ENCODE data around the gene PALM. TPM values are rescaled to one million over a fixed set of nuclear protein-coding genes. Genes with fewer than 3 reads are reported as not detected.
A peak's percentile ranks its signal among the peaks of the same experiment; 100 is the strongest.

PALM gene
- total and polyA plus RNA-seq, 2 donors, result 23.6 to 69.3 TPM

DNA sequence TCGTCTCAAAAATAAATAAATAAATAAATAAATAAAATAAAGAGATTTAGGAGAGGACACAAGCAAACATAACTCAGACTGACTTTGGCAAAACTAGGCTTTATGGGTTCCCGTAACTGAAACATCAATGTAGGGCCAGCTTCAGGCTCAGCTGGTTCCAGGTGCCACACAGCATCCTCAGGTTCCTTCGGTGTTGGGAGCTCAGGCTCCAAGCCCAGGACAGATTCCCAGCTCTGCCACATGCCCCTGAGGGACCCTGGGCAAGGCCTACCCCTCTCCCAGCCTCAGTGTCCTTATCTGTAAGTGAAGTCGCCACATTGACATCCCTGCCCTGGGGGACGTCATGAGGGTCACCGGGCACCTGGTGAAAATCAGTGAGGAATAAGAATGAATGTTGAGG, 60.9 kb downstream of the PALM start:
- Histone ChIP-seq H3K4me1 (ENCODE audit: insufficient read depth) (no peaks in the 10 kb centered on the region), H3K27ac (ENCODE audit: low read depth) (no peak overlapping the region), H3K36me3 (ENCODE audit: insufficient read depth) (no peaks in the 10 kb centered on the region), H3K4me3 (ENCODE audit: low read depth, low read length) (no peak overlapping the region)
- WGBS, result 81% methylated on average over 6 of the region's 6 CpGs
- no peak for DNase-seq (ENCODE audit: extremely low spot score)

DNA sequence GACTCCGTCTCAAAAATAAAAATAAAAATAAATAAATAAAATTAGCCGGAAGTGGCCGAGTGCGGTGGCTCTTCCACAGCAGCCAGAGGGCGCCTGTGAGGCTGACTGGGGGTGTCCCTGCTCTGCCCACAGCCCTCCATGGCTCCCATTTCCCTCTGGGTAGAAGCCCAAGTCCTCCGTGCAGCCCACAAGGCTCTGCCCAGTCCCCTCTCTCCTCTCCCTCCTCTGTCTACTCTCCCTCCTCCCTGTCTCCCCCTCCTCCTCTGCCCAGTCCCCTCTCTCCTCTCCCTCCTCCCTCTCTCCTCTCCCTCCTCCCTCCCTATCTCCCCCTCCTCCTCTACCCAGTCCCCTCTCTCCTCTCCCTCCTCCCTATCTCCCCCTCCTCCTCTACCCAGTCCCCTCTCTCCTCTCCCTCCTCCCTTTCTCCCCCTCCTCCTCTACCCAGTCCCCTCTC, 62.6 kb downstream of the PALM start:
- DNase-seq (ENCODE audit: extremely low spot score), result no peak
- no peak overlapping the region for H3K4me3 ChIP-seq (ENCODE audit: low read depth, low read length)
- 23% methylated on average over 6 of the region's 6 CpGs for WGBS
- no peaks in the 10 kb centered on the region for H3K36me3 ChIP-seq (ENCODE audit: insufficient read depth)
- no peak overlapping the region for H3K27ac ChIP-seq (ENCODE audit: low read depth)
- H3K4me1 ChIP-seq (ENCODE audit: insufficient read depth), result no peaks in the 10 kb centered on the region

DNA sequence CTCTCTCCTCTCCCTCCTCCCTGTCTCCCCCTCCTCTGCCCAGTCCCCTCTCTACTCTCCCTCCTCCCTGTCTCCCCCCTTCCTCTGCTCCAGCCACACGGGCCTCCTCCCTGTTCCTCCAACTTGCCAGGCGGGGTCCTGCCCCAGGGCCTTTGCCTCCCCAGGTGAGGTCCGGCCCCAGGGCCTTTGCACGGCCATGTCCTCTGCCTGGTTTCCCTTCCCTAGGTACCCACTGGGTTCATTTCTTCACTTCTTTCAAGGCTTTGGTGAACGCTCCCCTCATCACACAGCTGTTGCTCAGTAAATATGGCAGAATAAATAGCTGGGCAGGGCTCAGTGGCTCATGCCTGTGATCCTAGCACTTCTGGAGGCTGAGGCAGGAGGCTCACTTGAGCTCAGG, 63.3 kb downstream of the PALM start:
- WGBS, result 80% methylated on average over 5 of the region's 5 CpGs
- H3K4me3 ChIP-seq (ENCODE audit: low read depth, low read length), result no peak overlapping the region
- no peaks in the 10 kb centered on the region for H3K36me3 ChIP-seq (ENCODE audit: insufficient read depth)
- no peak overlapping the region for H3K27ac ChIP-seq (ENCODE audit: low read depth)
- no peaks in the 10 kb centered on the region for H3K4me1 ChIP-seq (ENCODE audit: insufficient read depth)
- DNase-seq (ENCODE audit: extremely low spot score), result no peak

DNA sequence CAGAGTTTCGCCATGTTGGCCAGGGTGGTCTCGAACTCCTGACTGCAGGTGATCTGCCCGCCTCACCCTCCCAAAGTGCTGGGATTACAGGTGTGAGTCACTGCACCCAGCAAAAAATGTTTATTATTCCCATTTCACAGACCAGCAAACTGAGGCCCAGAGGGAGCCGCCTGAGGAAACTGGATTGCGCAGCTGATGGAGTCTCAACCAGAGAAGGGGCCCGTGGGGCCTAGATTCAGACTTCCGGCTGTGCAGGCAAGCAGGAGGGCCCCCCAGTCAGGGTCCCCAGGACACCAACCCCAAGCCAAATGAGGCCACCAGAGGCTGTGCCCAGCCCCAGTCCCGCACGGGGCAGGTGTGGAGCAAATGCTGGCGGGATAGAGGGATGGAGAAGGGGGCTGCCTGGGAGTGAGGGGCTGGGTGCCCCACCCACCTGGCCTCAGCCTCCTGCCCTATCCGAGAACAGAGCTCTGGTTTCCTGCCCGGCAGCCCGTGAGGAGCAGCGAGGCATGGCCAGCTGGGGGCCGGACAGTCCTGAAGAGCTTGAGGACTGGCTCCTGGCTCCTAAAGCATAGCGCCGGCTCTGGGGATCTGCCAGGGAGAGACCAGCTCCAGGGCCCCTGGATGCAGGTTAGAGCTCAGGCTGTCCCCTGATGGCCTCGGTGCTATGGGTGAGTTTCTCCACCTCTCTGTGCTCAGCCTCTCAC, 64.1 kb downstream of the PALM start:
- 70% methylated on average over 18 of the region's 18 CpGs for WGBS
- DNase-seq (ENCODE audit: extremely low spot score), result no peak

DNA sequence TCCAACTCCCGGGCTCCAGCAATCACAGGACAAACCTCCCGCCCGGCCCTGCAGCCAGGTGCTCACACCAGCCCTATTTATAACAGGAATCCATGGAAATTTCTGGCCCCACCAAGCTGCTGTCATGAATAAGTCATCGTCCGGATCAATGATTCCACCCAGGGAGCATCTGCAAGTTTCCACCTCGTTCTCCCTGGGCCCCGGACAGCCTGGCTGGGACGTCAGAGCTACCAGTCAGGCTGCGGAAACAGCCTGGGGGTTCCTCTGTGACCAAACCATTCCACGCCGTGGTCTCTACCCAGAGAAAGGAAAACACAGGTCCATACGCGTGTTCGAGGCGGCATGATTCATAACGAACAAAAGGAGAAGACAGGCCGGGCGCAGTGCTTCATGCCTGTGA, 67.8 kb downstream of the PALM start:
- WGBS, result 90% methylated on average over 18 of the region's 18 CpGs
- H3K4me1 ChIP-seq (ENCODE audit: insufficient read depth), result no peaks in the 10 kb centered on the region
- no peak for DNase-seq (ENCODE audit: extremely low spot score)
- no peak overlapping the region for H3K4me3 ChIP-seq (ENCODE audit: low read depth, low read length)
- H3K27ac ChIP-seq (ENCODE audit: low read depth), result no peak overlapping the region
- H3K36me3 ChIP-seq (ENCODE audit: insufficient read depth), result no peaks in the 10 kb centered on the region

More for the DNA sequence above, 64.1 kb downstream of the PALM start:
- Histone ChIP-seq H3K36me3 (ENCODE audit: insufficient read depth) (no peaks in the 10 kb centered on the region), H3K27ac (ENCODE audit: low read depth) (no peak overlapping the region), H3K4me1 (ENCODE audit: insufficient read depth) (no peaks in the 10 kb centered on the region), H3K4me3 (ENCODE audit: low read depth, low read length) (no peak overlapping the region)

DNA sequence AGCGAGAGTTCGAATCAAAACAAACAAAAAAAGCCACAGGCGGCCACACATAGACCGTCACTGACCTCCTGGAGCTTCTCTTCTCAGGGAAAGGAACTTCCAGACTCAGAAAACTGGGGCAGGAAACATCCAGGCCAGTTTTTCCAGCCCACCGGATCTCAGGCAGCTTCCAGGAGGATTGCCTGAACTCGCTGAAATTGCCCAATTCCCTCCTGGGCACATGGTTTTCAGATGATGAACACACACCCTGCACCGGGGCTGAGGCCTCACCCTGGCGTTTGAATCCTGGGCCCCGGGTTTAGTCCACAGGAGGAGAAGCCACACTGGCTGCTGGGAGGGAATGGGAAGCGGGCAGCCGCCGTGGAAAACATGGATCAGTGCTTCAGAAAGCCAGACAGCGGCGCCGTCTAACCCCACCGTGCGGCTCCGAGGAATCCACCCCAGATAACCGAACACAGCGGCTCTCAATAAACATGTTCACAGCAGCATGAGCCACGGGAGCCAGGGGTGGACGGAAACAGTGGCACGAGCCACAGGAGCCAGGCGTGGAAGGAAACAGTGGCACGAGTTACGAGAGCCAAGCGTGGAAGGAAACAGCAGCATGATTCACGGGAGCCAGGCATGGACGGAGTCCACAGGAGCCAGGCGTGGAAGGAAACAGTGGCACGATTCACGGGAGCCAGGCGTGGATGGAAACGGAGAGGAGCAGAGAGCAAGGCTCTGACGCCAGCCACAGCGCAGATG, 70.3 kb downstream of the PALM start:
- no peaks in the 10 kb centered on the region for H3K36me3 ChIP-seq (ENCODE audit: insufficient read depth)
- no peak overlapping the region for H3K4me3 ChIP-seq (ENCODE audit: low read depth, low read length)
- H3K4me1 ChIP-seq (ENCODE audit: insufficient read depth), result peaks cover 2% of the 10 kb centered on the region
- 36% methylated on average over 36 of the region's 36 CpGs for WGBS
- H3K27ac ChIP-seq (ENCODE audit: low read depth), result peak overlapping the region; percentile 67
- no peak for DNase-seq (ENCODE audit: extremely low spot score)

DNA sequence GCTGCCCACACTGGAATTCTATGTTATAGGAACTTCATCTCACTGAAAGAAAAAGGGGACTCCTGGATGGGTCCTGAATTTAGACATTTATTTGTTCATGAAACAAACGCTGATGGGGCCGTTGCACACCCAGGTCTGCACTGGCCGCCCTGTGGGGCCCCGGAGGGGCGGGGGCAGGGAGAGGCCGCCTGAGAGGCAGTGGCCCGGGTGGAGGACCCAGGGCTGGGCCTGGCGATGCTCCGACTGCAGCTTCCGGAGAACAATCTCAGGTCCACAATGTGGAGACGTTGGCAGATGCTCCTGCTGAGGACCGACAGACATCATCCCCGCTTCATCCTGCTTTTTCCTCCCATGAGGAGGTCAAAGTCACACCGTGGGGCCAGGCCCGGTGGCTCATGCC, 72.2 kb downstream of the PALM start:
- DNase-seq (ENCODE audit: extremely low spot score), result no peak
- WGBS, result 86% methylated on average over 15 of the region's 15 CpGs
- H3K4me3 ChIP-seq (ENCODE audit: low read depth, low read length), result no peak overlapping the region
- H3K27ac ChIP-seq (ENCODE audit: low read depth), result no peak overlapping the region
- H3K4me1 ChIP-seq (ENCODE audit: insufficient read depth), result peaks cover 2% of the 10 kb centered on the region
- no peaks in the 10 kb centered on the region for H3K36me3 ChIP-seq (ENCODE audit: insufficient read depth)

DNA sequence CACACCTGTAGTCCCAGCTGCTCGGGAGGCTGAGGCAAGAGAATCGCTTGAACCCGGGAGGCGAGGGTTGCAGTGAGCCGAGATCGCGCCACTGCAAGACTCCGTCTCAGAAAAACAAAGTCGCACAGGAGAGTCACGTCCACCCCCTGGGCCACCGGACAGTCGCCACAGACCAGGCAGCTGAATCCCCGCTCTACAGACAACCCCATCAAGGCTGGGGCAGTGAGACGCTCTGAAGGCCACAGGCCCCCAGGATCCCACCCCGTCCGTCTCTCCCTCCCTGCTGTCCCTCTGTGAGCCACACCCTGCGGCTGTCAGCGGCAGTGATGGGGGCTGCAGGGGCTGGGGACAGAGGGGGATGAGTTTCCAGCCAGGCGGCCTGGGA, 73.1 kb downstream of the PALM start:
- H3K4me3 ChIP-seq (ENCODE audit: low read depth, low read length), result no peak overlapping the region
- H3K36me3 ChIP-seq (ENCODE audit: insufficient read depth), result no peaks in the 10 kb centered on the region
- no peak overlapping the region for H3K27ac ChIP-seq (ENCODE audit: low read depth)
- DNase-seq (ENCODE audit: extremely low spot score), result no peak
- H3K4me1 ChIP-seq (ENCODE audit: insufficient read depth), result peaks cover 2% of the 10 kb centered on the region
- WGBS, result 91% methylated on average over 19 of the region's 19 CpGs

DNA sequence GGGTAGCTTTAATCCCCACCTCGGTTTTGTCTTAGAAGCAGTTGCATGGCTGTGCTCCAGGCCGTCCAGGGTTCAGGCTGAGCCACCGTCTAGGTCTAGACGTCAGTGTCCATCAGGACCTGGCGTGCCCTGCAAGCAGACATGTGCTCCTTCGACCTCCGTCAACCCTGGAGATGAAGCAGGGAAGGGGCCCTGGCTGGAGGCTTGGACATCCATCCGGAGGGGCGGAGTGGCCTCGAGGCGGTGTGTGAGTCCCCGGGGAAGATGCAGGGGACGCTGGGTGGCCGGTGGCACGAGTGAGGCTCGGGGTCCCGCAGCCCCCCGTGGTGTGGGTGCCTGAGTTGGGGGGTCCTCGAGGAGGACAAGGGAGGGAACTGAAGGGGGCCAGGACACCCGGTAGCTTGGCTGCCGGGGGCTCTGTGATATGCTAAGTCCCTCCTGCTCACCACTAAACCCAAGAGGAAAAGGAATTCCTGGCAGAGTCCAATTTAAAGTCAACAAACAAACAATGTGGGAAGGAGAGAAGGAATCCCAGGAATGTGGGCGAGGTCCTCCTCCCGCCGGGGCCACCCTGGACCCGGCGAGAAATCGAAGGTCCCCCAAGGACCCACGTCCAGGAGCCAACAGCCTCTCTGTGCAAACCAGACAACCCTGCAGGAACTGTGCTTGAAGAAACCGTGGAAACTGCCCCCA, 73.6 kb downstream of the PALM start:
- 36% methylated on average over 29 of the region's 29 CpGs for WGBS
- H3K4me1 ChIP-seq (ENCODE audit: insufficient read depth), result peaks cover 2% of the 10 kb centered on the region
- H3K4me3 ChIP-seq (ENCODE audit: low read depth, low read length), result no peak overlapping the region
- H3K27ac ChIP-seq (ENCODE audit: low read depth), result no peak overlapping the region
- DNase-seq (ENCODE audit: extremely low spot score), result no peak
- H3K36me3 ChIP-seq (ENCODE audit: insufficient read depth), result no peaks in the 10 kb centered on the region

DNA sequence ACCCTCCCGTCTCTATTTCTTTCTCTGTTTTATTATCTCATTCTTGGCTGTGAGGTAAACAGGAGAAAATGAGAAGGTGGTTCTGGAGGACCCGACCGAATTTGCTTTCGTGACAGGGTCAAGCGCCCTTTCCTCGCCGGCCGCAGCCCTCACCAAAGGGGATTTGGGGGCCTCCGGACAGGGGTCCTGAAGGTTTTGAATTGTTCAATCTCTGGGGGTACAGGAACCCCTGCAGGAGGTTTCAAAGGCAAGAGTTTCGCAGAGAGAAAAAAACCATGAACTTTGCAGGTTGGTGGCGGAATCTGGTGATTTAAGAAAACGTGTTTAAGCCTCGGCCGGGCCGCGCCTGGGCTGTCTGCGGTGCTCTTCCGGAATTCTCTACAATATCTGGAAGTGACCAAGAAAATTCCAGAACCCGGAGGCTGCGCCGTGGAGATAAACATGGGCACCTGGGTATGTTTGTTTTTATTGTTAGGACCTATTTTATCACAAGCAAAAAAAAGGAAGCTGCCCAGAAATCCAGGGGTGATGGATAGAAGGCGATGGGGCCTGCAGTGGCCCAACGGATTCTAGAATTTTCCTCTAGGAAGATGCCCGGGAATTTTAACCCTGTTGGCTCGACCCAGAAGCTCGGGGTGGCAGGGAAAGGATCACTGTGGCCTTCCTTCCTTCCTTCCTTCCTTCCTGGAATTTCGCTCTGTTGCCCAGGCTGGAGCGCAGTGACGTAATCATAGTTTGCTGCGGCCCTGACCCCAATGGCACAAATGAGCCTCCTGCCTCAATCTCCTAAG, 74.3 kb downstream of the PALM start:
- Histone ChIP-seq H3K27ac (ENCODE audit: low read depth) (no peak overlapping the region), H3K4me3 (ENCODE audit: low read depth, low read length) (no peak overlapping the region), H3K4me1 (ENCODE audit: insufficient read depth) (peaks cover 2% of the 10 kb centered on the region), H3K36me3 (ENCODE audit: insufficient read depth) (no peaks in the 10 kb centered on the region)
- 74% methylated on average over 30 of the region's 30 CpGs for whole genome bisulfite sequencing
- DNase-seq (ENCODE audit: extremely low spot score), result no peak

DNA sequence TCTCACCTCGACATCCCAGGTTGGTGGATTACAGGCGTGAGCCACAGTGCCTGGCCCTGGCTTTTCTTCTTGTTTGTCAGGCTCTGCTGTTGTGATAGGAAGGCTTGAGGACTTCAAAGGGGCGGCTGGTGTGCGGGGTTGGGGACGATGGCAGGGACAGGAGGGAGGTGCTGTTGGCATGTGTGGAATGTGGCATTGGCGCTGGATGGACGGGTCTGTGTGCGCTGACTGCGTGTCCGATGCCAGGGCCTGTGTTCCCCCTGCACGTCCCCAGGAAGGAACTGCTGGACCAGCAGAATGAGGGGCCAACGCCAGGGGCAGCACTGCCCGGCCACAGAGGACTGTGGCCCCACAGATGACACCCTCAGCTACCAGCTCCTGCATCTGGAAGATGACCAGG, 75.8 kb downstream of the PALM start:
- Histone ChIP-seq H3K4me3 (ENCODE audit: low read depth, low read length) (no peak overlapping the region), H3K27ac (ENCODE audit: low read depth) (no peak overlapping the region), H3K36me3 (ENCODE audit: insufficient read depth) (no peaks in the 10 kb centered on the region), H3K4me1 (ENCODE audit: insufficient read depth) (peaks cover 2% of the 10 kb centered on the region)
- WGBS, result 81% methylated on average over 13 of the region's 13 CpGs
- DNase-seq (ENCODE audit: extremely low spot score), result no peak

DNA sequence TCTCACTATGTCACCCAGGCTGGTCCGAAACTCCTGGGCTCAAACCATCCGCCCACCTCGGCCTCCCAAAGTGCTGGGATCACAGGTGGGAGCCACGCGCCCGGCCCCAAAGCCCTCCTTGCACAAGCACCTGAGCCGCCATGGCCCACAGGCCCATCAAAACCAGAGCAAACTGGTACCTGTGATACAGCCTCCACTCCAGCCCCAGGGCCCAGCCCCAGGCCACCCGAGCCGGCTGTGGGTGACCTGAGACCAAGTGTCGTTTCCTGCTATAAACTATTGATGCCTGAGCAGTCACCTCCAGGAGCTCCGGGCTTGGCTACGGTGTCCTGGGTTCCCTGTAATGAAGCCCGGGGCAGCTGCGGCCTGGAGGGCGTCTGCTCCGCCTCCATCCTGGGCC, 78.8 kb downstream of the PALM start:
- DNase-seq (ENCODE audit: extremely low spot score), result no peak
- H3K36me3 ChIP-seq (ENCODE audit: insufficient read depth), result no peaks in the 10 kb centered on the region
- no peak overlapping the region for H3K27ac ChIP-seq (ENCODE audit: low read depth)
- H3K4me1 ChIP-seq (ENCODE audit: insufficient read depth), result peaks cover 2% of the 10 kb centered on the region
- WGBS, result 90% methylated on average over 16 of the region's 16 CpGs
- H3K4me3 ChIP-seq (ENCODE audit: low read depth, low read length), result no peak overlapping the region

DNA sequence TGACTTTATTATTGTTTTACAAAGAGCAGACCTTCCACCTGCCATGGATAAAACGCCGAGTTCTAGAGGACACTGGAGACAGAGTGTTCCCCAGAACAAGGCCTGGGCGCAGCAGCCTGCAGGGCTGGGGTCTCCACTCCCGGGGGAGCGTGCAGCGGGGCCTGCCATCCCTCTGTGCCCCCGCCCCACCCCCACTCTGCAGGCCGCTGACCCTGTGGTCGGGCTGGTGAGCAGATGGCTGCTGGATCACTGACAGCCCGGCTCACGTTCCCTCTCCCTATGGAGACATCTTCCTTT, 79.9 kb downstream of the PALM start:
- Histone ChIP-seq H3K4me1 (ENCODE audit: insufficient read depth) (no peaks in the 10 kb centered on the region), H3K4me3 (ENCODE audit: low read depth, low read length) (no peak overlapping the region), H3K36me3 (ENCODE audit: insufficient read depth) (no peaks in the 10 kb centered on the region), H3K27ac (ENCODE audit: low read depth) (no peak overlapping the region)
- DNase-seq (ENCODE audit: extremely low spot score), result no peak
- WGBS, result 57% methylated on average over 11 of the region's 11 CpGs

Measured in urinary bladder (tissue), 4 donors.